H1 (cell line): Measurements from ENCODE around the gene FLCN. TPM values are rescaled to one million over a fixed set of nuclear protein-coding genes. Genes with fewer than 3 reads are reported as not detected.

Source experiments
- CTCF ChIA-PET: fragments of 300-600 bp; sonication (Branson Sonifier 250); formaldehyde crosslinking; loops from one replicate; lab custom pipeline; 2021; ENCODE audit not compliant: partially characterized antibody; lab: Charles Lee
- POLR2A ChIA-PET: fragments of 300-600 bp; sonication (Branson Sonifier 250); formaldehyde crosslinking; loops from one replicate; lab custom pipeline; 2021; ENCODE audit warnings: inconsistent platforms; ENCODE audit not compliant: partially characterized antibody; lab: Charles Lee
- DNase-seq, 2 experiments: peaks; one replicate each; pipeline versions ENCODE4 v3.0.0 to v3.0.0-alpha.2; 2010 to 2022; ENCODE audit warnings: low spot score in 2 of 2, low read depth in 1 of 2, mixed read lengths in 1 of 2
- FAIRE-seq: peaks from 2 replicates; lab custom pipeline; 2011; peaks lifted over from hg19 to GRCh38; lab: Jason Lieb, UNC
- H2AFZ ChIP-seq: 2 replicates; pipeline ENCODE4 v1.8.1; 2012; ENCODE audit warnings: low read length, inconsistent platforms
- H2AK5ac ChIP-seq: 2 replicates; pipeline ENCODE4 v1.6.1; 2013; ENCODE audit warnings: low read depth, low read length
- H2BK120ac ChIP-seq: replicated peaks from 2 replicates; pipeline ENCODE3; 2013; ENCODE audit warnings: low read depth, low read length, inconsistent platforms
- H2BK12ac ChIP-seq: 2 replicates; pipeline ENCODE4 v1.6.1; 2013; ENCODE audit warnings: low read depth, low read length
- H2BK15ac ChIP-seq: 2 replicates; pipeline ENCODE4 v1.6.1; 2013; ENCODE audit warnings: low read length
- H2BK20ac ChIP-seq: 2 replicates; pipeline ENCODE4 v1.6.1; 2013; ENCODE audit warnings: low read length
- H2BK5ac ChIP-seq: 2 replicates; pipeline ENCODE4 v1.6.1; 2013; ENCODE audit warnings: low read depth, low read length
- H3K14ac ChIP-seq: 2 replicates; pipeline ENCODE4 v1.6.1; 2013; ENCODE audit warnings: inconsistent platforms; ENCODE audit not compliant: insufficient read length
- H3K18ac ChIP-seq: 2 replicates; pipeline ENCODE4 v1.6.1; 2013; ENCODE audit warnings: low read length; ENCODE audit errors: extremely low read depth
- H3K23ac ChIP-seq: 2 replicates; pipeline ENCODE4 v1.6.1; 2013; ENCODE audit warnings: inconsistent platforms; ENCODE audit not compliant: insufficient read length
- H3K23me2 ChIP-seq: 2 replicates; pipeline ENCODE4 v1.6.1; 2013; ENCODE audit warnings: low read depth, low read length
- H3K27ac ChIP-seq: 2 replicates; pipeline ENCODE4 v1.6.1; 2011; ENCODE audit warnings: low read depth, low read length, inconsistent platforms
- H3K27me3 ChIP-seq, 4 experiments: replicated peaks in 1 of 4; 1 replicate in 1 of 4; 2 replicates in 3 of 4; pipeline versions ENCODE4 v1.6.1 to v1.8.1; 2011 to 2013; ENCODE audit warnings: low read length in 3 of 4, mild to moderate bottlenecking in 3 of 4, inconsistent platforms in 2 of 4, mixed read lengths in 2 of 4, moderate library complexity in 1 of 4; ENCODE audit not compliant: control insufficient read depth in 3 of 4, insufficient read depth in 3 of 4; ENCODE audit errors: extremely low read depth in 1 of 4
- H3K36me3 ChIP-seq, 4 experiments: 2 replicates each; pipeline versions ENCODE4 v1.6.1 to v1.8.1; 2011 to 2013; ENCODE audit warnings: mild to moderate bottlenecking in 4 of 4, low read length in 3 of 4, moderate library complexity in 2 of 4, control low read depth in 1 of 4, inconsistent platforms in 1 of 4; ENCODE audit not compliant: insufficient read depth in 4 of 4, control insufficient read depth in 2 of 4
- H3K4ac ChIP-seq: replicated peaks from 2 replicates; pipeline ENCODE3; 2013; ENCODE audit warnings: low read length, low read depth, mixed read lengths, inconsistent platforms; ENCODE audit not compliant: insufficient read length
- H3K4me1 ChIP-seq, 4 experiments: replicated peaks in 1 of 4; 1 replicate in 1 of 4; 2 replicates in 3 of 4; pipeline versions ENCODE4 v1.6.1 to v1.8.1; 2011 to 2013; ENCODE audit warnings: low read length in 3 of 4, inconsistent platforms in 2 of 4, mixed read lengths in 1 of 4; ENCODE audit not compliant: insufficient read depth in 4 of 4, control insufficient read depth in 3 of 4
- H3K4me2 ChIP-seq, 2 experiments: 2 replicates each; pipeline versions ENCODE4 v1.6.1 to v1.8.1; 2011 to 2013; ENCODE audit warnings: low read depth in 2 of 2, low read length in 2 of 2, control low read depth in 1 of 2, inconsistent platforms in 1 of 2, mild to moderate bottlenecking in 1 of 2; ENCODE audit not compliant: insufficient read depth in 1 of 2
- H3K4me3 ChIP-seq, 4 experiments: fragments of 200-600, 300-600 bp in 1 of 4; sonication (generic), shearing (Covaris generic), sonication (Bioruptor Twin) in 1 of 4; 2 replicates each; pipeline versions ENCODE4 v1.5.1 to v1.8.1; 2011 to 2016; ENCODE audit warnings: low read length in 4 of 4, low read depth in 3 of 4, control low read depth in 2 of 4, inconsistent platforms in 2 of 4, mild to moderate bottlenecking in 2 of 4, mixed read lengths in 1 of 4, moderate library complexity in 1 of 4; ENCODE audit not compliant: insufficient read depth in 2 of 4; ENCODE audit errors: extremely low read depth in 1 of 4
- H3K56ac ChIP-seq: replicated peaks from 2 replicates; pipeline ENCODE3; 2013; ENCODE audit warnings: low read depth, mild to moderate bottlenecking, mixed read lengths, low read length, inconsistent platforms; ENCODE audit not compliant: insufficient read length
- H3K79me1 ChIP-seq: 2 replicates; pipeline ENCODE4 v1.6.1; 2013; ENCODE audit warnings: low read depth, low read length, control low read depth
- H3K79me2 ChIP-seq, 2 experiments: 2 replicates each; pipeline versions ENCODE4 v1.6.1 to v1.8.1; 2012 to 2013; ENCODE audit warnings: low read length in 2 of 2, mild to moderate bottlenecking in 2 of 2, inconsistent platforms in 1 of 2; ENCODE audit not compliant: insufficient read depth in 2 of 2, control insufficient read depth in 1 of 2
- H3K9ac ChIP-seq, 4 experiments: replicated peaks in 1 of 4; 1 replicate in 1 of 4; 2 replicates in 3 of 4; pipeline versions ENCODE4 v1.6.1 to v1.8.1; 2011 to 2013; ENCODE audit warnings: low read depth in 3 of 4, low read length in 3 of 4, control low read depth in 2 of 4, mild to moderate bottlenecking in 2 of 4, moderate library complexity in 2 of 4, inconsistent platforms in 1 of 4; ENCODE audit errors: extremely low read depth in 1 of 4
- H3K9me3 ChIP-seq, 2 experiments: 2 replicates each; pipeline versions ENCODE4 v1.6.1 to v1.8.1; 2012 to 2013; ENCODE audit warnings: mild to moderate bottlenecking in 2 of 2, moderate library complexity in 2 of 2, control low read depth in 1 of 2, inconsistent platforms in 1 of 2, low read depth in 1 of 2, low read length in 1 of 2, mixed read lengths in 1 of 2; ENCODE audit not compliant: insufficient read depth in 2 of 2
- H4K20me1 ChIP-seq, 2 experiments: replicated peaks in 1 of 2; 2 replicates each; pipeline versions ENCODE3 to v1.8.1; 2011 to 2013; ENCODE audit warnings: inconsistent platforms in 2 of 2, low read length in 2 of 2, mild to moderate bottlenecking in 1 of 2; ENCODE audit not compliant: insufficient read depth in 2 of 2, control insufficient read depth in 1 of 2
- H4K5ac ChIP-seq: 2 replicates; pipeline ENCODE4 v1.6.1; 2013; ENCODE audit warnings: low read length, low read depth, mixed read lengths, inconsistent platforms; ENCODE audit not compliant: insufficient read length
- H4K8ac ChIP-seq: 2 replicates; pipeline ENCODE4 v1.8.0; 2013; ENCODE audit warnings: mild to moderate bottlenecking, moderate library complexity, low read length, inconsistent platforms; ENCODE audit not compliant: insufficient read depth; ENCODE audit errors: extremely low read depth
- H4K91ac ChIP-seq: replicated peaks from 2 replicates; pipeline ENCODE3; 2013; ENCODE audit warnings: low read length, mixed read lengths, inconsistent platforms; ENCODE audit not compliant: insufficient read length
- EP300 ChIP-seq, 2 experiments: IDR thresholded peaks; 1 replicate in 1 of 2; 2 replicates in 1 of 2; pipeline ENCODE4 v1.6.1; 2011 to 2012; ENCODE audit warnings: low read depth in 2 of 2, low read length in 2 of 2, mild to moderate bottlenecking in 2 of 2, borderline replicate concordance in 1 of 2, inconsistent platforms in 1 of 2, moderate library complexity in 1 of 2
- FOSL1 ChIP-seq: IDR thresholded peaks from 2 replicates; pipeline ENCODE4 v1.6.1; 2011; ENCODE audit warnings: mild to moderate bottlenecking, low read depth, low read length, moderate library complexity; ENCODE audit not compliant: insufficient read depth
- GABPA ChIP-seq: IDR thresholded peaks from 2 replicates; pipeline ENCODE4 v1.6.1; 2011; ENCODE audit warnings: mild to moderate bottlenecking, low read length, moderate library complexity, borderline replicate concordance; ENCODE audit not compliant: insufficient read depth
- KDM5A ChIP-seq: fragments of 200-600 bp; IDR thresholded peaks from 2 replicates; pipeline ENCODE4 v1.7.1; 2012; ENCODE audit warnings: mild to moderate bottlenecking, low read length, inconsistent platforms, mixed read lengths
- YY1 ChIP-seq: IDR thresholded peaks from 2 replicates; pipeline ENCODE4 v1.6.1; 2011; ENCODE audit warnings: low read depth, mild to moderate bottlenecking, low read length
- polyA plus RNA-seq, 7 experiments: library from polyadenylated mRNA; depleted of rRNA in 3 of 7; stranded (reverse) in 5 of 7; unstranded in 2 of 7; fragments of >200 nt in 5 of 7; fragments of 200-250 nt in 2 of 7; gene quantifications; 1 replicate in 5 of 7; 2 replicates in 1 of 7; 4 replicates in 1 of 7; pipeline versions ENCODE4 v1.2.1 to v1.2.3, GENCODE V29; 2011 to 2013; ENCODE audit warnings: missing spikeins in 2 of 7, mixed read lengths in 2 of 7
- total RNA-seq: library from RNA; stranded (reverse); fragmentation: NEBNext Ultra II Directional; extraction: Animal tissue kit (Norgen Biotek cat#: 25700); gene quantifications from 2 replicates; pipeline ENCODE4 v1.2.1, GENCODE V29; 2021

Gene FLCN
- total and polyA plus RNA-seq, 2 of the 8 experiments (the other 6 are each of a cell fraction or from before 2014, with no cell fraction given), result 15.6 to 34.6 TPM

DNA sequence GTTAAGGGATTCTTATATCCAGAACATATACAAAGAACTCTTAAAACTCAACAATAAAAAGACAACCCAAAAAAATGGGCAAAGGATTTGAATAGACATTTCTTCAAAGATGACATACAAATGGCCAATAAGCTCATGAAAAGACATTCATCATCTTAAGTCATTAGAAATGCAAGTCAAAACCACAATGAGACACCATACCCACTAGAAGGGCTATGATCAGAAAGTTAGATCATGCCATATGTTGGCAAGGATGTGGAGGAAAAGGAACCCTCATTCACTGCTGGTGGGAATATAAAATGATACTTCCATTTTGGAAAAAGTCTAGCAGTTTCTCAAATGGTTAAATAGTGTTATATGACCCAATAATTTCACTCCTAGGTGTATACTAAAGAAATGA is 40.2 kb downstream of the FLCN start:
- no peak overlapping the region for H4K5ac ChIP-seq
- no peaks in the 10 kb centered on the region for H4K20me1 ChIP-seq
- H2BK20ac ChIP-seq, result no peak overlapping the region
- FAIRE-seq, result no peak
- H2BK120ac ChIP-seq, result no peak overlapping the region
- no peak overlapping the region for H3K27ac ChIP-seq
- no peak overlapping the region for H2BK12ac ChIP-seq
- no peaks in the 10 kb centered on the region for H3K27me3 ChIP-seq
- ChIA-PET CTCF (interaction anchor here (0.7 to 0.9 kb wide), 2 partner anchors 8 to 28 kb away, joined by 4 to 5 read pairs; no protein-coding TSS in a partner anchor), POLR2A (interaction anchor here (0.6 to 1.9 kb wide), 3 partner anchors 11 to 281 kb away, joined by 3 to 4 read pairs (median 4); no protein-coding TSS in a partner anchor)
- no peak overlapping the region for H2BK15ac ChIP-seq
- no peak overlapping the region for H3K4me3 ChIP-seq
- H2AFZ ChIP-seq, result no peak overlapping the region
- H4K91ac ChIP-seq, result no peak overlapping the region
- H3K4me2 ChIP-seq, result no peak overlapping the region
- no peak overlapping the region for H3K4ac ChIP-seq
- DNase-seq, result no peak
- H3K79me2 ChIP-seq, result no peaks in the 10 kb centered on the region
- no peaks in the 10 kb centered on the region for H3K23me2 ChIP-seq
- TF ChIP-seq GABPA, result no peak
- no peak for TF ChIP-seq KDM5A
- no peak for TF ChIP-seq FOSL1
- no peak for TF ChIP-seq EP300 (IDR thresholded peaks at IDR 0.05; ENCODE audit: borderline replicate concordance in 1 of 2, low read depth in 2 of 2, low read length in 2 of 2)
- no peak for TF ChIP-seq YY1
- no peak overlapping the region for H3K18ac ChIP-seq
- H2BK5ac ChIP-seq, result no peak overlapping the region
- no peaks in the 10 kb centered on the region for H3K79me1 ChIP-seq
- no peak overlapping the region for H3K56ac ChIP-seq
- H2AK5ac ChIP-seq, result no peak overlapping the region
- H4K8ac ChIP-seq, result no peak overlapping the region
- no peaks in the 10 kb centered on the region for H3K9me3 ChIP-seq
- H3K14ac ChIP-seq, result no peak overlapping the region
- H3K23ac ChIP-seq, result no peak overlapping the region
- no peak overlapping the region for H3K9ac ChIP-seq
- no peaks in the 10 kb centered on the region for H3K36me3 ChIP-seq
- no peaks in the 10 kb centered on the region for H3K4me1 ChIP-seq
